Fibroblast of lung (primary cell): ENCODE results near the gene VPS25. TPM values are rescaled to one million over a fixed set of nuclear protein-coding genes. Genes with fewer than 3 reads are reported as not detected.

ENCODE experiments used
- DNase-seq, 2 donors: peaks; one replicate each; pipeline versions ENCODE4 v3.0.0 to v3.0.0-alpha.2; 2010; ENCODE audit warnings: low read depth in 2 of 2
- H2AFZ ChIP-seq: 2 replicates; pipeline ENCODE4 v1.5.1; 2012; ENCODE audit warnings: low read length, control low read depth, inconsistent platforms
- H3K27ac ChIP-seq: 2 replicates; pipeline ENCODE4 v1.5.1; 2011; ENCODE audit warnings: low read length, control low read depth; ENCODE audit not compliant: insufficient read depth
- H3K27me3 ChIP-seq: 2 replicates; pipeline ENCODE4 v1.5.1; 2011; ENCODE audit warnings: mild to moderate bottlenecking, low read length; ENCODE audit not compliant: control insufficient read depth, insufficient read depth
- H3K36me3 ChIP-seq: 2 replicates; pipeline ENCODE4 v1.5.1; 2011; ENCODE audit warnings: low read length; ENCODE audit not compliant: control insufficient read depth, insufficient read depth
- H3K4me1 ChIP-seq: 2 replicates; pipeline ENCODE4 v1.5.1; 2011; ENCODE audit warnings: low read length; ENCODE audit not compliant: control insufficient read depth, insufficient read depth; ENCODE audit errors: extremely low read depth
- H3K4me2 ChIP-seq: 2 replicates; pipeline ENCODE4 v1.5.1; 2011; ENCODE audit warnings: low read length, control low read depth; ENCODE audit not compliant: insufficient read depth; ENCODE audit errors: extremely low read depth
- H3K4me3 ChIP-seq, 4 experiments: fragments of 200-600 bp in 1 of 4; sonication (generic) in 1 of 4; replicated peaks in 1 of 4; 2 replicates each; pipeline ENCODE4 v1.5.1; 2011 to 2016; ENCODE audit warnings: low read length in 4 of 4, low read depth in 3 of 4, mild to moderate bottlenecking in 3 of 4, control low read depth in 2 of 4, inconsistent platforms in 1 of 4, mixed read lengths in 1 of 4; ENCODE audit not compliant: insufficient read depth in 1 of 4; ENCODE audit errors: control extremely low read depth in 1 of 4
- H3K79me2 ChIP-seq: 2 replicates; pipeline ENCODE4 v1.5.1; 2012; ENCODE audit warnings: mild to moderate bottlenecking, low read length, inconsistent platforms; ENCODE audit not compliant: control insufficient read depth, insufficient read depth
- H3K9ac ChIP-seq: 2 replicates; pipeline ENCODE4 v1.5.1; 2011; ENCODE audit warnings: mild to moderate bottlenecking, low read length, control low read depth; ENCODE audit not compliant: insufficient read depth
- H3K9me3 ChIP-seq: 2 replicates; pipeline ENCODE4 v1.5.1; 2012; ENCODE audit warnings: low read depth, low read length; ENCODE audit not compliant: control insufficient read depth, insufficient read depth
- H4K20me1 ChIP-seq: 2 replicates; pipeline ENCODE4 v1.5.1; 2011; ENCODE audit warnings: low read length; ENCODE audit not compliant: control insufficient read depth, insufficient read depth; ENCODE audit errors: extremely low read depth
- EZH2 ChIP-seq: IDR thresholded peaks from 2 replicates; pipeline ENCODE4 v1.5.1; 2012; ENCODE audit warnings: low read length, control low read depth, mild to moderate bottlenecking; ENCODE audit errors: missing control alignments
- polyA plus RNA-seq, 2 donors: library from polyadenylated mRNA; depleted of rRNA in 1 of 2; stranded (reverse) in 1 of 2; unstranded in 1 of 2; fragments of >200 nt; gene quantifications; 2 replicates each; pipeline ENCODE4 v1.2.1, GENCODE V29; 2011 to 2012; ENCODE audit warnings: missing spikeins in 1 of 2
- total RNA-seq: library from RNA; depleted of rRNA; stranded (reverse); fragments of >200 nt; gene quantifications from 2 replicates; pipeline ENCODE4 v1.2.1, GENCODE V29; 2014
- TF ChIP-seq, protein P1 (sequence below), 2 donors: IDR thresholded peaks in 1 of 2; conservative IDR thresholded peaks in 1 of 2; 1 replicate in 1 of 2; 2 replicates in 1 of 2; pipeline ENCODE4 v1.5.1; 2011 to 2012; ENCODE audit warnings: low read length in 2 of 2, control low read depth in 1 of 2, inconsistent platforms in 1 of 2, low read depth in 1 of 2, mild to moderate bottlenecking in 1 of 2

The VPS25 gene
- total and polyA plus RNA-seq, 2 donors (not counting 1 experiment from before 2014, with no cell fraction given) = 43.6 to 92.7 TPM

DNA sequence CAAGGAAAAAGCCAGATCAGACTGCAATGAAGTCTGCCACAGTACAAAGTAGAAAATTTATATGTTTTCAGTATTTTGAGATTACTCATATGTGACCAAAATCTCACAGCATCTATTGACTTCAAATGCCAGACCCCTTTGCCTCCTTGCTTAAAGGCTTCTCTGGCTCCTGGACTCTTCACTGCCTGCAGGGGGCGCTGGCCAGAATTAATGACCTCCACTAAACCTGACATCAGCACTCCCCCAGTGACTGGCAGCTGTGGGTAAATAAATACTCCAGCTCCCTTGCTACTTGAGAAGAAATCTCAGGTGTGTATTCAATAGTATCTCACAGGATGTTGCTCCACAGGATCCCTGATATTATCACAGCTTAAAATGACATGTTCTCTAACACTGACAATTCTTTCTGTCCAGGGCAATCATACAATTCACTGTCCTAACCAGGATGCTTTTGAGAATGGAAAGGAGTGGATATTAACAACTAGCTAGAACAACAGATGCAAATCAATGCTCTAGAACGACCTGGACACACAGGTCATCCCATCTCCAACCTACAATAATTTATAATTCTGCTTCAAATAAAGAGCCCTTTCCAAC is 46.8 kb downstream of the VPS25 start:
- no peak overlapping the region for H3K4me3 ChIP-seq
- H3K36me3 ChIP-seq = peaks cover 16% of the 10 kb centered on the region
- H2AFZ ChIP-seq = no peak overlapping the region
- TF ChIP-seq, protein P1, sequence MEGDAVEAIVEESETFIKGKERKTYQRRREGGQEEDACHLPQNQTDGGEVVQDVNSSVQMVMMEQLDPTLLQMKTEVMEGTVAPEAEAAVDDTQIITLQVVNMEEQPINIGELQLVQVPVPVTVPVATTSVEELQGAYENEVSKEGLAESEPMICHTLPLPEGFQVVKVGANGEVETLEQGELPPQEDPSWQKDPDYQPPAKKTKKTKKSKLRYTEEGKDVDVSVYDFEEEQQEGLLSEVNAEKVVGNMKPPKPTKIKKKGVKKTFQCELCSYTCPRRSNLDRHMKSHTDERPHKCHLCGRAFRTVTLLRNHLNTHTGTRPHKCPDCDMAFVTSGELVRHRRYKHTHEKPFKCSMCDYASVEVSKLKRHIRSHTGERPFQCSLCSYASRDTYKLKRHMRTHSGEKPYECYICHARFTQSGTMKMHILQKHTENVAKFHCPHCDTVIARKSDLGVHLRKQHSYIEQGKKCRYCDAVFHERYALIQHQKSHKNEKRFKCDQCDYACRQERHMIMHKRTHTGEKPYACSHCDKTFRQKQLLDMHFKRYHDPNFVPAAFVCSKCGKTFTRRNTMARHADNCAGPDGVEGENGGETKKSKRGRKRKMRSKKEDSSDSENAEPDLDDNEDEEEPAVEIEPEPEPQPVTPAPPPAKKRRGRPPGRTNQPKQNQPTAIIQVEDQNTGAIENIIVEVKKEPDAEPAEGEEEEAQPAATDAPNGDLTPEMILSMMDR (conservative IDR thresholded peaks at IDR 0.05 in 1 of 2, IDR thresholded peaks at IDR 0.05 in 1 of 2; ENCODE audit: low read depth in 1 of 2, low read length in 2 of 2) = peak; percentile 53 to 79
- TF ChIP-seq EZH2 = no peak
- H3K9me3 ChIP-seq = no peaks in the 10 kb centered on the region
- peaks cover 15% of the 10 kb centered on the region for H3K79me2 ChIP-seq
- H3K4me1 ChIP-seq = peaks cover 2% of the 10 kb centered on the region
- peak; percentile 46 to 55 for DNase-seq
- no peaks in the 10 kb centered on the region for H4K20me1 ChIP-seq
- no peak overlapping the region for H3K4me2 ChIP-seq
- H3K27ac ChIP-seq = no peak overlapping the region
- H3K27me3 ChIP-seq = no peaks in the 10 kb centered on the region
- H3K9ac ChIP-seq = no peak overlapping the region

DNA sequence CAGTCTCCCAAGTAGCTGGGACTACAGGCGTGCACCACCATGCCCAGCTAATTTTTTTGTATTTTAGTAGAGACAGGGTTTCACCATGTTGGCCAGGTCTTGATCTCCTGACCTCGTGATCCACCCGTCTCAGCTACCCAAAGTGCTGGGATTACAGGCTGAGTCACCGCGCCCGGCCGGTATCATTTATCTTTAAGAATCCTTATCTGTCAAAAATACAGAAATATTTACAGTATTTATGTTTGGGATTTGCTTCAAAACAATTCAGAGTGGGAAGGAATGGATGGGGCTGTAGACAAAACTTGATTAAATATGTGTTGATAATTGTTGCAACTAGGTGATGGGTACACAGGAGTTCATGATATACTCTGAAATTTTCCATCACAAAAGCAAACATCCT is 47.9 kb downstream of the VPS25 start:
- Histone ChIP-seq H3K27me3 (no peaks in the 10 kb centered on the region), H3K4me3 (no peak overlapping the region), H3K27ac (no peak overlapping the region), H3K79me2 (peaks cover 15% of the 10 kb centered on the region), H3K9me3 (no peaks in the 10 kb centered on the region), H2AFZ (no peak overlapping the region), H3K9ac (no peak overlapping the region), H3K4me1 (peaks cover 2% of the 10 kb centered on the region), H3K36me3 (peaks cover 12% of the 10 kb centered on the region), H4K20me1 (no peaks in the 10 kb centered on the region), H3K4me2 (no peak overlapping the region)
- DNase-seq = no peak
- TF ChIP-seq, protein P1 (conservative IDR thresholded peaks at IDR 0.05 in 1 of 2, IDR thresholded peaks at IDR 0.05 in 1 of 2; ENCODE audit: low read depth in 1 of 2, low read length in 2 of 2) = no peak
- TF ChIP-seq EZH2 = no peak

DNA sequence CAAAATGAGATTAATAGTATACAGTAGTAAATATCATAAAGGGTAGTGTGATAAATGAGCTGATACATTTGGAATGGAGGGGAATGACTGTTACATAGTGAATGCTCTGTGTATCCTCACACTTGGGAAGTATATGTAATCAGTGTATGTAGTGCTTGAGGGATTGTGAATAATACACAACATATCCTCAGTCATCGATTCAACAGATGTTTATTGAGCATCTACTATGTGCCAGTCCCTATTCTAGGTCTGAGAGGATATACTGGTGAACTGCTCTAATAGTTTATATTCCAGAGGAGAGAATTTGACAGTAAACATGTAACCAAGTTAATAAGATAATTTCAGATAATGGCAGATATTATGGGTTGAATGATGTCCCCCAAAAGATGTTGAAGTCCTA is 54.2 kb downstream of the VPS25 start:
- Histone ChIP-seq H3K9ac (no peak overlapping the region), H3K27me3 (no peaks in the 10 kb centered on the region), H3K36me3 (no peaks in the 10 kb centered on the region), H3K27ac (no peak overlapping the region), H3K79me2 (peaks cover 12% of the 10 kb centered on the region), H3K9me3 (no peaks in the 10 kb centered on the region), H2AFZ (no peak overlapping the region), H3K4me1 (peaks cover 2% of the 10 kb centered on the region), H4K20me1 (no peaks in the 10 kb centered on the region), H3K4me2 (no peak overlapping the region), H3K4me3 (no peak overlapping the region)
- DNase-seq = no peak
- TF ChIP-seq, protein P1 (conservative IDR thresholded peaks at IDR 0.05 in 1 of 2, IDR thresholded peaks at IDR 0.05 in 1 of 2; ENCODE audit: low read depth in 1 of 2, low read length in 2 of 2) = no peak
- TF ChIP-seq EZH2 = no peak

Other genes starting within 250 kb of the VPS25 start
- 22.3 and 31.9 TPM in 2 replicates for gene NAGLU, start 237.2 kb upstream of the VPS25 start, total RNA-seq
- gene NAGLU, start 237.2 kb upstream of the VPS25 start, polyA plus RNA-seq = 18.5 and 19.5 TPM in 2 replicates
- 2.1 and 2.6 TPM in 2 replicates for gene HSD17B1, start 220.5 kb upstream of the VPS25 start, total RNA-seq
- gene HSD17B1, start 220.5 kb upstream of the VPS25 start, polyA plus RNA-seq = 0.40 and 0.80 TPM in 2 replicates
- 9.8 and 16.5 TPM in 2 replicates for gene COASY, start 211.3 kb upstream of the VPS25 start, total RNA-seq
- gene COASY, start 211.3 kb upstream of the VPS25 start, polyA plus RNA-seq = 20.3 and 31.6 TPM in 2 replicates
- 32.6 and 36.2 TPM in 2 replicates for gene MLX, start 206.3 kb upstream of the VPS25 start, total RNA-seq
- gene MLX, start 206.3 kb upstream of the VPS25 start, polyA plus RNA-seq = 49.3 and 56.1 TPM in 2 replicates
- 2.3 and 4.6 TPM in 2 replicates for gene PSMC3IP, start 195.7 kb upstream of the VPS25 start, total RNA-seq
- gene PSMC3IP, start 195.7 kb upstream of the VPS25 start, polyA plus RNA-seq = 8.0 and 18.7 TPM in 2 replicates
- gene RETREG3, start 164.1 kb upstream of the VPS25 start, total RNA-seq = 67.0 and 68.6 TPM in 2 replicates
- 30.0 and 37.5 TPM in 2 replicates for gene RETREG3, start 164.1 kb upstream of the VPS25 start, polyA plus RNA-seq
- gene TUBG1, start 163.8 kb upstream of the VPS25 start, total RNA-seq = 12.8 and 16.7 TPM in 2 replicates
- gene TUBG1, start 163.8 kb upstream of the VPS25 start, polyA plus RNA-seq = 60.0 and 124 TPM in 2 replicates
- 6.9 and 11.6 TPM in 2 replicates for gene TUBG2, start 114.2 kb upstream of the VPS25 start, total RNA-seq
- 13.1 and 13.5 TPM in 2 replicates for gene TUBG2, start 114.2 kb upstream of the VPS25 start, polyA plus RNA-seq
- 19.3 and 24.6 TPM in 2 replicates for gene PLEKHH3, start 96.5 kb upstream of the VPS25 start, total RNA-seq
- 2.3 and 3.0 TPM in 2 replicates for gene PLEKHH3, start 96.5 kb upstream of the VPS25 start, polyA plus RNA-seq
- 1.3 and 2.6 TPM in 2 replicates for gene CCR10, start 91.6 kb upstream of the VPS25 start, total RNA-seq
- gene CCR10, start 91.6 kb upstream of the VPS25 start, polyA plus RNA-seq = 0.87 and 2.5 TPM in 2 replicates
- gene CNTNAP1, start 90.9 kb upstream of the VPS25 start, total RNA-seq = 20.5 and 40.1 TPM in 2 replicates
- gene CNTNAP1, start 90.9 kb upstream of the VPS25 start, polyA plus RNA-seq = 39.4 and 39.5 TPM in 2 replicates
- gene EZH1, start 28.4 kb upstream of the VPS25 start, total RNA-seq = 16.4 and 28.6 TPM in 2 replicates
- gene EZH1, start 28.4 kb upstream of the VPS25 start, polyA plus RNA-seq = 23.6 and 31.9 TPM in 2 replicates
- 0.17 and 0.26 TPM in 2 replicates for gene RAMP2, start 12.2 kb upstream of the VPS25 start, total RNA-seq
- 0.17 and 0.45 TPM in 2 replicates for gene RAMP2, start 12.2 kb upstream of the VPS25 start, polyA plus RNA-seq
- gene WNK4, start 7.2 kb downstream of the VPS25 start, total RNA-seq = under 0.01 and 0.51 TPM in 2 replicates
- 0.35 and 0.84 TPM in 2 replicates for gene WNK4, start 7.2 kb downstream of the VPS25 start, polyA plus RNA-seq
- 53.5 and 59.8 TPM in 2 replicates for gene COA3, start 25.3 kb downstream of the VPS25 start, total RNA-seq
- gene COA3, start 25.3 kb downstream of the VPS25 start, polyA plus RNA-seq = 80.3 and 97.1 TPM in 2 replicates
- gene CNTD1, start 25.4 kb downstream of the VPS25 start, total RNA-seq = 0.26 and 0.66 TPM in 2 replicates
- gene CNTD1, start 25.4 kb downstream of the VPS25 start, polyA plus RNA-seq = 0.14 TPM in 1 of 2 replicates, not detected in the other
- 97.3 and 150 TPM in 2 replicates for gene BECN1, start 50.8 kb downstream of the VPS25 start, total RNA-seq
- gene BECN1, start 50.8 kb downstream of the VPS25 start, polyA plus RNA-seq = 87.4 and 90.4 TPM in 2 replicates
- 44.9 and 50.7 TPM in 2 replicates for gene PSME3, start 59.9 kb downstream of the VPS25 start, total RNA-seq
- 133 and 177 TPM in 2 replicates for gene PSME3, start 59.9 kb downstream of the VPS25 start, polyA plus RNA-seq
- gene AOC2, start 71.1 kb downstream of the VPS25 start, total RNA-seq = 0.26 and 0.33 TPM in 2 replicates
- 0.09 and 0.12 TPM in 2 replicates for gene AOC2, start 71.1 kb downstream of the VPS25 start, polyA plus RNA-seq
- gene AOC3, start 77.8 kb downstream of the VPS25 start, total RNA-seq = 0.17 and 0.26 TPM in 2 replicates
- gene AOC3, start 77.8 kb downstream of the VPS25 start, polyA plus RNA-seq = 0.23 and 3.5 TPM in 2 replicates
- gene G6PC1, start 127.3 kb downstream of the VPS25 start, total RNA-seq = not detected in 2 replicates
- gene G6PC1, start 127.3 kb downstream of the VPS25 start, polyA plus RNA-seq = not detected in 2 replicates
- 17.7 and 21.6 TPM in 2 replicates for gene AARSD1, start 191.0 kb downstream of the VPS25 start, total RNA-seq
- gene AARSD1, start 191.0 kb downstream of the VPS25 start, polyA plus RNA-seq = 37.3 and 51.2 TPM in 2 replicates
- 0.17 TPM in 1 of 2 replicates, not detected in the other for gene PTGES3L, start 206.6 kb downstream of the VPS25 start, total RNA-seq
- gene PTGES3L, start 206.6 kb downstream of the VPS25 start, polyA plus RNA-seq = 0.24 and 1.7 TPM in 2 replicates
- 7.7 and 8.8 TPM in 2 replicates for gene RUNDC1, start 207.1 kb downstream of the VPS25 start, total RNA-seq
- gene RUNDC1, start 207.1 kb downstream of the VPS25 start, polyA plus RNA-seq = 6.3 and 8.0 TPM in 2 replicates
- gene RPL27, start 225.0 kb downstream of the VPS25 start, total RNA-seq = 902 and 1,145 TPM in 2 replicates
- gene RPL27, start 225.0 kb downstream of the VPS25 start, polyA plus RNA-seq = 3,313 and 3,346 TPM in 2 replicates
- 31.3 and 34.5 TPM in 2 replicates for gene IFI35, start 233.3 kb downstream of the VPS25 start, total RNA-seq
- 33.4 and 52.0 TPM in 2 replicates for gene IFI35, start 233.3 kb downstream of the VPS25 start, polyA plus RNA-seq
- gene VAT1, start 248.9 kb downstream of the VPS25 start, total RNA-seq = 259 and 297 TPM in 2 replicates
- gene VAT1, start 248.9 kb downstream of the VPS25 start, polyA plus RNA-seq = 234 and 362 TPM in 2 replicates